ENCODE measurements around the gene RPS6KB1.
"Not testable (repeated sequence)": the region's sequence is repeated elsewhere in the genome, so short reads cannot be mapped to it uniquely, and the experiment has no call there.

Gene RPS6KB1

GRCh38 chr17:59947310-59947709 lies 54.4 kb downstream of the RPS6KB1 start:
- DNase-seq = not testable (repeated sequence)

GRCh38 chr17:59950049-59950448 lies 57.1 kb downstream of the RPS6KB1 start:
- DNase-seq = no peak

GRCh38 chr17:59954856-59955255 lies 61.9 kb downstream of the RPS6KB1 start:
- DNase-seq = no peak

- DNase-seq = not testable (repeated sequence)
Observed at GRCh38 chr17:59959574-59959973, 66.7 kb downstream of the RPS6KB1 start.

GRCh38 chr17:59962739-59963318 lies 69.9 kb downstream of the RPS6KB1 start:
- no peak for DNase-seq

GRCh38 chr17:59963738-59964481 lies 71.0 kb downstream of the RPS6KB1 start:
- DNase-seq = peak; percentile 11

GRCh38 chr17:59964482-59965328 lies 71.8 kb downstream of the RPS6KB1 start, which contains the start of gene RNFT1:
RNFT1 (minus strand) TSS chr17:59964740; CDS start chr17:59964663, 77 bp downstream.
- DNase-seq = peak; percentile 73

- not testable (repeated sequence) for DNase-seq
Observed at GRCh38 chr17:59971771-59972170, 78.8 kb downstream of the RPS6KB1 start.

- DNase-seq = no peak
Observed at GRCh38 chr17:59972778-59973177, 79.9 kb downstream of the RPS6KB1 start.

GRCh38 chr17:59973483-59973882 lies 80.6 kb downstream of the RPS6KB1 start:
- DNase-seq = not testable (repeated sequence)

- not testable (repeated sequence) for DNase-seq
Observed at GRCh38 chr17:59975166-59975565, 82.2 kb downstream of the RPS6KB1 start.

GRCh38 chr17:59996608-59997007 lies 103.7 kb downstream of the RPS6KB1 start:
- DNase-seq = not testable (repeated sequence)

All from NCI-H1092 (cell line).